ENCODE results near the gene LASP1.
A peak's percentile ranks its signal among the peaks of the same experiment; 100 is the strongest.

DNA sequence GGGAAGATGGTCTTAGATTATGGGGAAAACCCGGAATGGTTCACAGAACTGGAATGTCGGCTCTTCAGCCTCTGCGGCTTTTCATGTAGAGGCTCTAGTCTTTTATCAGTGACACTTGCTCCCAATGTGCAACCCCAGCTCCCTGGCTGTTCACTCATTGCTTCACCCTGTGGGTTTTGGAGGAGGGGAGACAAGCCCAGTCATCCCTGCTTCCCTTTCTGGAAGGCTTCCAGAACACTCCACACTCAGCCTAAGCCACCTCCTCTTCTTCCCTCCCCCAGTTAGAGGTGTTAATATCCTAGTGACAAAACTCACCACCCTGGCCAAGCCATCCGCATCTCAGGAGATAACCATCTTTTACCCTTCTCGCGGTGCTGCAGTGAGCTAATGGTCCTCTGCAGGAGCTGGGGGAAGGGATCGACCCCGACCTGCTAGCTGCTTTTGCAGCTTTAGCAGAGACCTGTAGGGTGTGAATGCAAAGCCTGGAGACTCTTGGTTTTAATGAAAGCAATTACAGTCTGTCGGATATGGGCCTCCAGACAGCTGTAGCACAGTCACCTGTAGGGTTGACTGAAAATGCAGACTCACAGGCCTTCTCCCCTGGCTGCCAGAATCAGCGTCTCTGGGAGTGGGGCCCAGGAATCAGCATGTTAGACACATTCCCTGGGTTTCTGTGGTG, 31.3 kb downstream of the LASP1 start:
- TF ChIP-seq, protein P1, sequence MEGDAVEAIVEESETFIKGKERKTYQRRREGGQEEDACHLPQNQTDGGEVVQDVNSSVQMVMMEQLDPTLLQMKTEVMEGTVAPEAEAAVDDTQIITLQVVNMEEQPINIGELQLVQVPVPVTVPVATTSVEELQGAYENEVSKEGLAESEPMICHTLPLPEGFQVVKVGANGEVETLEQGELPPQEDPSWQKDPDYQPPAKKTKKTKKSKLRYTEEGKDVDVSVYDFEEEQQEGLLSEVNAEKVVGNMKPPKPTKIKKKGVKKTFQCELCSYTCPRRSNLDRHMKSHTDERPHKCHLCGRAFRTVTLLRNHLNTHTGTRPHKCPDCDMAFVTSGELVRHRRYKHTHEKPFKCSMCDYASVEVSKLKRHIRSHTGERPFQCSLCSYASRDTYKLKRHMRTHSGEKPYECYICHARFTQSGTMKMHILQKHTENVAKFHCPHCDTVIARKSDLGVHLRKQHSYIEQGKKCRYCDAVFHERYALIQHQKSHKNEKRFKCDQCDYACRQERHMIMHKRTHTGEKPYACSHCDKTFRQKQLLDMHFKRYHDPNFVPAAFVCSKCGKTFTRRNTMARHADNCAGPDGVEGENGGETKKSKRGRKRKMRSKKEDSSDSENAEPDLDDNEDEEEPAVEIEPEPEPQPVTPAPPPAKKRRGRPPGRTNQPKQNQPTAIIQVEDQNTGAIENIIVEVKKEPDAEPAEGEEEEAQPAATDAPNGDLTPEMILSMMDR (IDR thresholded peaks at IDR 0.05), result no peak
- TF ChIP-seq EP300 (IDR thresholded peaks at IDR 0.05) (peak in 1 of 2 donors; percentile 11), POLR2A (IDR thresholded peaks at IDR 0.05) (no peak)

Data from tibial nerve (tissue), 4 donors.